Upper lobe of left lung (tissue), 6 donors: ENCODE data around the gene FXYD6. TPM values are rescaled to one million over a fixed set of nuclear protein-coding genes. Genes with fewer than 3 reads are reported as not detected.

Experiments
- ATAC-seq, 2 donors: fragments of 200-7000 bp; cut with Tn5 transposase; one replicate each; pipeline ENCODE4 v1.9.1; 2022; ENCODE audit warnings: mild to moderate bottlenecking in 2 of 2, moderate library complexity in 2 of 2; ENCODE audit not compliant: low FRiP score in 2 of 2
- DNase-seq, 2 donors: peaks; one replicate each; pipeline ENCODE4 v3.0.0-alpha.2; 2019 to 2020
- H3K27ac ChIP-seq, 4 donors: fragments of 200-600 bp; sonication (generic); one replicate each; pipeline ENCODE4 v1.5.1; 2016 to 2019
- H3K27me3 ChIP-seq, 4 donors: fragments of 200-600 bp; sonication (generic); one replicate each; pipeline ENCODE4 v1.5.1; 2017 to 2019
- H3K36me3 ChIP-seq, 4 donors: fragments of 200-600 bp; sonication (generic); one replicate each; pipeline ENCODE4 v1.5.1; 2016 to 2019
- H3K4me1 ChIP-seq, 4 donors: fragments of 200-600 bp; sonication (generic); one replicate each; pipeline ENCODE4 v1.5.1; 2018 to 2019
- H3K4me3 ChIP-seq, 4 donors: fragments of 200-600 bp; sonication (generic); one replicate each; pipeline ENCODE4 v1.5.1; 2017 to 2019; ENCODE audit warnings: mild to moderate bottlenecking in 2 of 4, moderate library complexity in 1 of 4
- H3K9me3 ChIP-seq, 4 donors: fragments of 200-600 bp; sonication (generic); one replicate each; pipeline ENCODE4 v1.5.1; 2018 to 2019
- CTCF ChIP-seq, 6 experiments: fragments of 450-650 bp in 4 of 6; fragments of 200-600 bp in 2 of 6; sonication (generic) in 2 of 6; IDR thresholded peaks; one replicate each; pipeline ENCODE4 v1.5.1; 2016 to 2019; ENCODE audit warnings: antibody characterized with exemption in 6 of 6
- EP300 ChIP-seq, 4 donors: sonication (generic); formaldehyde crosslinking; IDR thresholded peaks; one replicate each; pipeline ENCODE4 v1.5.1; 2017; ENCODE audit warnings: antibody characterized with exemption in 4 of 4, control low read depth in 2 of 4
- POLR2A ChIP-seq, 4 donors: fragments of 450-650 bp; IDR thresholded peaks; one replicate each; pipeline ENCODE4 v1.5.1; 2016 to 2017; ENCODE audit warnings: antibody characterized with exemption in 4 of 4, mild to moderate bottlenecking in 2 of 4
- POLR2AphosphoS5 ChIP-seq, 2 donors: sonication (generic); formaldehyde crosslinking; IDR thresholded peaks; one replicate each; pipeline ENCODE4 v1.5.1; 2017; ENCODE audit warnings: antibody characterized with exemption in 2 of 2
- WGBS, 2 donors: methylation state at CpG; one replicate each; pipeline ENCODE4 v1.1.5; 2017 to 2018; 5-methylcytosine and 5-hydroxymethylcytosine counted together
- total RNA-seq, 6 donors: library from RNA; depleted of rRNA in 4 of 6; stranded (reverse); fragments of >200 nt in 4 of 6; gene quantifications; one replicate each; pipeline versions ENCODE4 v1.1.0 to v1.2.1, GENCODE V29; 2016 to 2021
- donor health status: DM: no; HTN: no; CAD: no; lungs with moderate emphysema.
- donor health status: DM: no; HTN: yes; CAD: no; lungs with severe emphysema.

FXYD6 gene
- total RNA-seq, 6 donors from 2014 or later = 16.2 to 61.4 (median 33.8) TPM

- ATAC-seq = no peak
- H3K27ac ChIP-seq = no peak overlapping the region
These were observed 6.0 kb upstream of the FXYD6 start for GRCh38 chr11:117882311-117882905.

GRCh38 chr11:117881217-117881616, 4.8 kb upstream of the FXYD6 start:
- H3K4me3 ChIP-seq = no peak overlapping the region
- no peak for ATAC-seq
- peaks cover 21 to 33% (median 22%) of the 10 kb centered on the region in 4 donors for H3K4me1 ChIP-seq
- TF ChIP-seq EP300 (IDR thresholded peaks at IDR 0.05) = no peak
- TF ChIP-seq CTCF (IDR thresholded peaks at IDR 0.05) = no peak
- no peak for TF ChIP-seq POLR2AphosphoS5 (IDR thresholded peaks at IDR 0.05)
- no peak for TF ChIP-seq POLR2A (IDR thresholded peaks at IDR 0.05)
- peaks cover 0 to 9% (median 4%) of the 10 kb centered on the region in 4 donors for H3K27me3 ChIP-seq
- no peaks in the 10 kb centered on the region for H3K36me3 ChIP-seq
- 80 to 88% methylated on average over 5 of the region's 5 CpGs for WGBS, 2 donors
- DNase-seq = no peak
- H3K27ac ChIP-seq = no peak overlapping the region
- H3K9me3 ChIP-seq = no peaks in the 10 kb centered on the region

More at GRCh38 chr11:117882311-117882905, 6.0 kb upstream of the FXYD6 start:
- no peaks in the 10 kb centered on the region for H3K9me3 ChIP-seq
- H3K27me3 ChIP-seq = peaks cover 0 to under 1% (median 0%) of the 10 kb centered on the region in 4 donors
- H3K36me3 ChIP-seq = no peaks in the 10 kb centered on the region
- no peak overlapping the region for H3K4me3 ChIP-seq
- no peak for DNase-seq
- no peak for TF ChIP-seq POLR2AphosphoS5 (IDR thresholded peaks at IDR 0.05)
- TF ChIP-seq EP300 (IDR thresholded peaks at IDR 0.05) = no peak
- TF ChIP-seq CTCF (IDR thresholded peaks at IDR 0.05) = no peak
- no peak for TF ChIP-seq POLR2A (IDR thresholded peaks at IDR 0.05)
- H3K4me1 ChIP-seq = peaks cover 11 to 21% (median 16%) of the 10 kb centered on the region in 4 donors
- 28 to 44% methylated on average over 11 of the region's 11 CpGs for WGBS, 2 donors

- 84 to 88% methylated on average over 10 to 11 of the region's 11 CpGs for WGBS, 2 donors
- H3K9me3 ChIP-seq = no peaks in the 10 kb centered on the region
- H3K4me3 ChIP-seq = no peak overlapping the region
- no peaks in the 10 kb centered on the region for H3K36me3 ChIP-seq
- peaks cover 33 to 40% (median 34%) of the 10 kb centered on the region in 4 donors for H3K4me1 ChIP-seq
- peaks cover 0 to 16% (median 4%) of the 10 kb centered on the region in 4 donors for H3K27me3 ChIP-seq
- DNase-seq (no peak), ATAC-seq (no peak)
- TF ChIP-seq CTCF (IDR thresholded peaks at IDR 0.05) = no peak
- TF ChIP-seq POLR2AphosphoS5 (IDR thresholded peaks at IDR 0.05) = no peak
- TF ChIP-seq EP300 (IDR thresholded peaks at IDR 0.05) = no peak
- TF ChIP-seq POLR2A (IDR thresholded peaks at IDR 0.05) = no peak
- H3K27ac ChIP-seq = no peak overlapping the region
These were observed 3.3 kb upstream of the FXYD6 start for GRCh38 chr11:117879516-117880480.

GRCh38 chr11:117878939-117879475, 2.5 kb upstream of the FXYD6 start:
- DNase-seq = no peak
- peaks cover 36 to 46% (median 40%) of the 10 kb centered on the region in 4 donors for H3K4me1 ChIP-seq
- no peak for TF ChIP-seq CTCF (IDR thresholded peaks at IDR 0.05)
- no peaks in the 10 kb centered on the region for H3K36me3 ChIP-seq
- H3K9me3 ChIP-seq = no peaks in the 10 kb centered on the region
- H3K27me3 ChIP-seq = peaks cover 0 to 16% (median 4%) of the 10 kb centered on the region in 4 donors
- 82% methylated on average over 3 of the region's 3 CpGs for WGBS, 2 donors
- H3K4me3 ChIP-seq = no peak overlapping the region
- no peak overlapping the region for H3K27ac ChIP-seq
- no peak for ATAC-seq
